MM.1S (cell line): ENCODE results near the gene ALDH5A1.

Experiments used
- DNase-seq: peaks from one replicate; pipeline ENCODE4 v3.0.0-alpha.2; 2015
- H2AFZ ChIP-seq: fragments of 300-600 bp; sonication (generic); 2 replicates; pipeline ENCODE4 v1.6.0; 2016; ENCODE audit warnings: antibody characterized with exemption, low read length
- H3F3A ChIP-seq: fragments of 300-600 bp; sonication (generic); 2 replicates; pipeline ENCODE4 v1.6.1; 2016; ENCODE audit warnings: mild to moderate bottlenecking, antibody characterized with exemption, low read length, moderate library complexity, mixed read lengths; ENCODE audit not compliant: insufficient read depth
- H3K27ac ChIP-seq: fragments of 300-600 bp; sonication (generic); 2 replicates; pipeline ENCODE4 v1.5.1; 2016; ENCODE audit warnings: mild to moderate bottlenecking, low read length
- H3K27me3 ChIP-seq: fragments of 300-600 bp; sonication (generic); replicated peaks from 2 replicates; pipeline ENCODE4 v1.6.0; 2016; ENCODE audit warnings: low read length; ENCODE audit not compliant: insufficient read depth
- H3K36me3 ChIP-seq: fragments of 300-600 bp; sonication (generic); replicated peaks from 2 replicates; pipeline ENCODE4 v1.6.1; 2016; ENCODE audit warnings: mild to moderate bottlenecking, low read length, mixed read lengths; ENCODE audit not compliant: insufficient read depth
- H3K4me1 ChIP-seq: fragments of 300-600 bp; sonication (generic); 2 replicates; pipeline ENCODE4 v1.6.1; 2016; ENCODE audit warnings: low read length, mixed read lengths
- H3K4me2 ChIP-seq: fragments of 300-600 bp; sonication (generic); 2 replicates; pipeline ENCODE4 v1.6.0; 2016; ENCODE audit warnings: low read depth, low read length
- H3K4me3 ChIP-seq: fragments of 300-600 bp; sonication (generic); 2 replicates; pipeline ENCODE4 v1.5.1; 2016; ENCODE audit warnings: low read length, mixed read lengths
- H3K79me2 ChIP-seq: fragments of 300-600 bp; sonication (generic); 2 replicates; pipeline ENCODE4 v1.6.1; 2016; ENCODE audit warnings: mixed run types, low read length, mixed read lengths
- H3K9ac ChIP-seq: fragments of 300-600 bp; sonication (generic); 2 replicates; pipeline ENCODE4 v1.6.1; 2016; ENCODE audit warnings: low read length, mixed read lengths
- H3K9me2 ChIP-seq: fragments of 300-600 bp; sonication (generic); replicated peaks from 2 replicates; pipeline ENCODE4 v1.6.1; 2016; ENCODE audit warnings: mild to moderate bottlenecking, low read length, mixed read lengths; ENCODE audit not compliant: insufficient read depth
- H3K9me3 ChIP-seq: fragments of 300-600 bp; sonication (generic); replicated peaks from 2 replicates; pipeline ENCODE4 v1.6.1; 2016; ENCODE audit warnings: mild to moderate bottlenecking, low read length, mixed read lengths; ENCODE audit not compliant: insufficient read depth
- H4K20me1 ChIP-seq: fragments of 300-600 bp; sonication (generic); 2 replicates; pipeline ENCODE4 v1.6.1; 2016; ENCODE audit warnings: mild to moderate bottlenecking, low read length, moderate library complexity, mixed read lengths; ENCODE audit not compliant: insufficient read depth
- EZH2 ChIP-seq: fragments of 300-600 bp; sonication (generic); optimal IDR thresholded peaks from 2 replicates; pipeline ENCODE3; 2017; ENCODE audit warnings: low read depth, mild to moderate bottlenecking, antibody characterized with exemption, low read length, mixed read lengths
- EZH2phosphoT487 ChIP-seq: fragments of 300-600 bp; sonication (generic); IDR thresholded peaks from 2 replicates; pipeline ENCODE4 v1.6.1; 2018; ENCODE audit warnings: antibody characterized with exemption, low read length
- TF ChIP-seq, protein P1 (sequence below): fragments of 300-600 bp; sonication (generic); IDR thresholded peaks from 2 replicates; pipeline ENCODE4 v1.5.1; 2016; ENCODE audit warnings: antibody characterized with exemption, low read length, mixed read lengths

Gene ALDH5A1

DNA sequence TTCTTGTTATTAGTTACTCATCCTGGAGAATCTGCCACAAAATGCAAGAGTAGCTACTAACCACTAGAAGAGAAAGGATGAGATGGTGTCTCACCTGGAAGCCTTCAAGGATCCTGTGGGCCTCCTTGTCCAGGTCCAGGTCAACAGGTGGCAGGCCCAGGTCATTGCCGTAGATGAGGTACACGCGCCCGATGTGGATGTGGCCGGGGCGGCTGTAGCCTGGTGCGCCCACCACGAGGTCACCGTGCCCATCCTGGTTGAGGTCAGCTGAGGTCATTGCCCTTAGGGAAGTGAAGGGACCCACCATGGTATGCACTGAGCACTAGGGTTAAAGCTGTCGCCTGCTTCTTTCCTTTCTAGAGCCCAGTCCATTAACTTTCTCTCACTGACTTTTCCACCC is 40.8 kb upstream of the ALDH5A1 start:
- no peak overlapping the region for H2AFZ ChIP-seq
- no peak for DNase-seq
- H3K9me3 ChIP-seq, result no peaks in the 10 kb centered on the region
- no peak overlapping the region for H3K27ac ChIP-seq
- H3F3A ChIP-seq, result no peaks in the 10 kb centered on the region
- H4K20me1 ChIP-seq, result no peaks in the 10 kb centered on the region
- no peak overlapping the region for H3K9ac ChIP-seq
- H3K4me2 ChIP-seq, result no peak overlapping the region
- no peak for TF ChIP-seq EZH2
- TF ChIP-seq, protein P1, sequence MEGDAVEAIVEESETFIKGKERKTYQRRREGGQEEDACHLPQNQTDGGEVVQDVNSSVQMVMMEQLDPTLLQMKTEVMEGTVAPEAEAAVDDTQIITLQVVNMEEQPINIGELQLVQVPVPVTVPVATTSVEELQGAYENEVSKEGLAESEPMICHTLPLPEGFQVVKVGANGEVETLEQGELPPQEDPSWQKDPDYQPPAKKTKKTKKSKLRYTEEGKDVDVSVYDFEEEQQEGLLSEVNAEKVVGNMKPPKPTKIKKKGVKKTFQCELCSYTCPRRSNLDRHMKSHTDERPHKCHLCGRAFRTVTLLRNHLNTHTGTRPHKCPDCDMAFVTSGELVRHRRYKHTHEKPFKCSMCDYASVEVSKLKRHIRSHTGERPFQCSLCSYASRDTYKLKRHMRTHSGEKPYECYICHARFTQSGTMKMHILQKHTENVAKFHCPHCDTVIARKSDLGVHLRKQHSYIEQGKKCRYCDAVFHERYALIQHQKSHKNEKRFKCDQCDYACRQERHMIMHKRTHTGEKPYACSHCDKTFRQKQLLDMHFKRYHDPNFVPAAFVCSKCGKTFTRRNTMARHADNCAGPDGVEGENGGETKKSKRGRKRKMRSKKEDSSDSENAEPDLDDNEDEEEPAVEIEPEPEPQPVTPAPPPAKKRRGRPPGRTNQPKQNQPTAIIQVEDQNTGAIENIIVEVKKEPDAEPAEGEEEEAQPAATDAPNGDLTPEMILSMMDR, result no peak
- H3K36me3 ChIP-seq, result no peaks in the 10 kb centered on the region
- H3K9me2 ChIP-seq, result no peaks in the 10 kb centered on the region
- H3K4me1 ChIP-seq, result no peaks in the 10 kb centered on the region
- H3K4me3 ChIP-seq, result no peak overlapping the region
- no peaks in the 10 kb centered on the region for H3K79me2 ChIP-seq
- H3K27me3 ChIP-seq, result no peaks in the 10 kb centered on the region

DNA sequence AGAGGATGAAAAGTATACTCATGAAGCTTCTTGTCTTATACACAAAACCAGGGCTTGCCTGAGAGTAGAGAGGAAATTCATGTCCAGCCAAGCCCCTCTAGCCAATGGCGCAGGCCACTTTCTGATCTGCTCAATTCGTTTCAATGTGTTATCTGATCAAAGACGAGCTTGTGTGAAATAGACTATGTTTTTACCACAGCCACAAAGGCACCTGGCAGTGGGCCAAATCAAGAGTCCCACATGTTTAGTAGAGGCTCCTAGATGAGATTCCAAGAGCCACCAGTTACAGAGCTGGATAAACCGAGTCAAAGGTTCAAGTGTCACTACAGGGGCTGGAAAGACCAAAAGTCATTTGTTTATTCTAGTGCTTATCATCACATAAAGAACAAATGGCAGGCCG is 40.3 kb upstream of the ALDH5A1 start:
- no peak overlapping the region for H3K4me3 ChIP-seq
- H4K20me1 ChIP-seq, result no peaks in the 10 kb centered on the region
- H3K9me2 ChIP-seq, result no peaks in the 10 kb centered on the region
- H3K9me3 ChIP-seq, result no peaks in the 10 kb centered on the region
- no peaks in the 10 kb centered on the region for H3K79me2 ChIP-seq
- no peak overlapping the region for H3K4me2 ChIP-seq
- H3K4me1 ChIP-seq, result no peaks in the 10 kb centered on the region
- no peak overlapping the region for H3K27ac ChIP-seq
- no peaks in the 10 kb centered on the region for H3K36me3 ChIP-seq
- no peak overlapping the region for H2AFZ ChIP-seq
- no peak for DNase-seq
- no peak overlapping the region for H3K9ac ChIP-seq
- no peaks in the 10 kb centered on the region for H3F3A ChIP-seq
- no peaks in the 10 kb centered on the region for H3K27me3 ChIP-seq
- TF ChIP-seq, protein P1, result no peak
- TF ChIP-seq EZH2, result no peak
- no peak for TF ChIP-seq EZH2phosphoT487

DNA sequence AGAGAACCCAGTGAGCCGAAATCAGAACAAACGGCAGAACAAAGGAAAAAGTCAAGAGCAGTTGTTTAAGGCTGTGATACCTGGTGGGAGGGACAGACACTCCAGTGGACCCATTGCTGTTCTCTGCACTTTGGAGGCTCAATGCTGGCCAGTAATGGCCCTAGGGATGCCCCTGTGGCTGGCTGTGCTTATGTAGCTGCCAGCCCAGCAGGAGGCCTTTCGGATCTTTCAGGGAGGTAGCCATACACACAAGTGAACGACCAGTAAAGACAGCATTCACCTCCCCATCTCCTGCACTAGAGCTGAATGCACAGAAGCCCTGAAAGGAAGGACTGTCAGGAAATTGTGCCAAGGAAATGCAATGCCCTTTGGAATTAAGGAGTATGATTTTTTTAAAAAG is 39.7 kb upstream of the ALDH5A1 start:
- Histone ChIP-seq H3K9me3 (no peaks in the 10 kb centered on the region), H4K20me1 (no peaks in the 10 kb centered on the region), H3K9me2 (no peaks in the 10 kb centered on the region), H3F3A (no peaks in the 10 kb centered on the region), H3K27ac (no peak overlapping the region), H2AFZ (no peak overlapping the region), H3K36me3 (no peaks in the 10 kb centered on the region), H3K4me1 (no peaks in the 10 kb centered on the region), H3K27me3 (no peaks in the 10 kb centered on the region), H3K9ac (no peak overlapping the region), H3K4me3 (no peak overlapping the region), H3K4me2 (no peak overlapping the region), H3K79me2 (no peaks in the 10 kb centered on the region)
- TF ChIP-seq EZH2phosphoT487, result no peak
- TF ChIP-seq, protein P1, result no peak
- TF ChIP-seq EZH2, result no peak
- DNase-seq, result no peak

DNA sequence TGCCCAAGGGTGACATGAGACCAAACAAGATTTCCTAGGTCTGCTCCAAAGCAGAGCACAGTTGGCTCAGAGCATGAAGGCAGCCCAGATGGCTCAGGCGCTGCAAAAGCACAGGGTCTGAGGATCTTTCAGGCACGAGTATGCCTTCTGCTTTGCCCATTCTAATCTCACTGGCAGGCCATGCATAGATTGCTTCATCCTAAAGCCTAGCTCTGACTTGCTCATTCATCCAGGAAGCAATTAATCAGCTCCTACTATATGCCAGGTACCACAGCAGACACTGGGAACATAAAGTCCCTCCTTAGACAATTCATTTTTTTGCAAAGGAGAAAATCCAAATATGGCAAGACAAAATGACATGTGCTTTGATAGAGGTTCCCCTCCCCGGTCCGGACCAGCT is 36.6 kb upstream of the ALDH5A1 start:
- no peaks in the 10 kb centered on the region for H4K20me1 ChIP-seq
- no peak for DNase-seq
- no peaks in the 10 kb centered on the region for H3F3A ChIP-seq
- H3K27me3 ChIP-seq, result no peaks in the 10 kb centered on the region
- no peak overlapping the region for H3K9ac ChIP-seq
- no peak overlapping the region for H3K27ac ChIP-seq
- no peaks in the 10 kb centered on the region for H3K79me2 ChIP-seq
- no peak overlapping the region for H3K4me2 ChIP-seq
- H3K9me2 ChIP-seq, result no peaks in the 10 kb centered on the region
- no peak overlapping the region for H3K4me3 ChIP-seq
- H3K4me1 ChIP-seq, result no peaks in the 10 kb centered on the region
- H3K9me3 ChIP-seq, result no peaks in the 10 kb centered on the region
- H3K36me3 ChIP-seq, result no peaks in the 10 kb centered on the region
- H2AFZ ChIP-seq, result no peak overlapping the region
- TF ChIP-seq EZH2phosphoT487 (no peak), EZH2 (no peak)
- TF ChIP-seq, protein P1, result no peak
